ENCODE data around the gene MEDAG. TPM values are rescaled to one million over a fixed set of nuclear protein-coding genes. Genes with fewer than 3 reads are reported as not detected.

The MEDAG gene
- total and polyA plus RNA-seq, 2 donors (not counting 1 experiment from before 2014, with no cell fraction given) = 0.12 TPM; not detected in 1

DNA sequence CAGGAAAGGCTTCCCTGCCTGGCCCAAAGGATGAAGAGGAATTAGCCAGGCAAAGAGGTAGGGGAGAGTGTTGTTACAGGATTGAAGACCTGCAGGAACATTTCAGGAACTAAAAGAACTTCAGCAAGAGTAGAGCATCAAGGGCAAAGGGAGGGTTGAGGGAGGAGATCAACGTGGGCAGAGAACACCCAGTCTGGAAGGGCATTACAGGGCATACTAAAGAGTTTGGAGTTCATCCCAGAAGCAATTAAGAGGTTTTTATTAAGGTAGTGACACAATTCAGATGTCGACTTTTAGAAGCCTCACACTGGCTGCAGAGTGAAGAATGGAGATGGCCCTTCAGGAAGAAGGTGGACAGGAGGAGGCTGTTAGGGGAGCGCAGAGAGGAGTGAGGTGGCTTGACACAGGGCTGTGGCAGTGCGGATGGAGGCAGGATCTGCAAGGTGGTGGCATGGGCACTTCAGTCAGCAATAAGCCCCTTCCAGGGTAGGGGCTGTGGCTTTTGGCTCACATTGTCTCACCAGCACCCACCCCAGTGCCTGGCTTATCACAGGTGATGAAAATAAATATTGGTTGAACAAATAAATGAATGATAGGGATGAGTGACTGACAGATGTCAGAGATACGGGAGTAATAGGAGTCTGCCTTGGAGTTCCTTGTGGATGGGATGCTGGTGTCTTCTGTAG is 51.3 kb downstream of the MEDAG start:
- no peaks in the 10 kb centered on the region for H4K20me1 ChIP-seq (ENCODE audit: control insufficient read depth, insufficient read depth, low read length, poor library complexity, severe bottlenecking)
- H3K27ac ChIP-seq (ENCODE audit: low read length in 2 of 2) = no peak overlapping the region
- H2AFZ ChIP-seq (ENCODE audit: insufficient read depth, low read depth, low read length, poor library complexity, severe bottlenecking) = no peak overlapping the region
- H3K4me2 ChIP-seq (replicated peaks; ENCODE audit: low read depth, low read length, poor library complexity, severe bottlenecking) = no peak overlapping the region
- no peaks in the 10 kb centered on the region for H3K79me2 ChIP-seq (ENCODE audit: control insufficient read depth, insufficient read depth, low read length)
- CTCF ChIA-PET = no interaction called here
- no peaks in the 10 kb centered on the region for H3K4me1 ChIP-seq (ENCODE audit: control insufficient read depth in 2 of 2, insufficient read depth in 2 of 2, low read length in 2 of 2)
- H3K27ac Mint-ChIP-seq = no peak overlapping the region
- intact Hi-C loops (cut with micrococcal nuclease) = no loop called here
- no peak overlapping the region for H3K4me3 Mint-ChIP-seq
- POLR2A ChIA-PET = no interaction called here
- no peak for TF ChIP-seq EZH2 (IDR thresholded peaks at IDR 0.05; ENCODE audit: borderline replicate concordance, insufficient read depth, low read depth, low read length, poor library complexity, severe bottlenecking)
- TF ChIP-seq, protein P1, sequence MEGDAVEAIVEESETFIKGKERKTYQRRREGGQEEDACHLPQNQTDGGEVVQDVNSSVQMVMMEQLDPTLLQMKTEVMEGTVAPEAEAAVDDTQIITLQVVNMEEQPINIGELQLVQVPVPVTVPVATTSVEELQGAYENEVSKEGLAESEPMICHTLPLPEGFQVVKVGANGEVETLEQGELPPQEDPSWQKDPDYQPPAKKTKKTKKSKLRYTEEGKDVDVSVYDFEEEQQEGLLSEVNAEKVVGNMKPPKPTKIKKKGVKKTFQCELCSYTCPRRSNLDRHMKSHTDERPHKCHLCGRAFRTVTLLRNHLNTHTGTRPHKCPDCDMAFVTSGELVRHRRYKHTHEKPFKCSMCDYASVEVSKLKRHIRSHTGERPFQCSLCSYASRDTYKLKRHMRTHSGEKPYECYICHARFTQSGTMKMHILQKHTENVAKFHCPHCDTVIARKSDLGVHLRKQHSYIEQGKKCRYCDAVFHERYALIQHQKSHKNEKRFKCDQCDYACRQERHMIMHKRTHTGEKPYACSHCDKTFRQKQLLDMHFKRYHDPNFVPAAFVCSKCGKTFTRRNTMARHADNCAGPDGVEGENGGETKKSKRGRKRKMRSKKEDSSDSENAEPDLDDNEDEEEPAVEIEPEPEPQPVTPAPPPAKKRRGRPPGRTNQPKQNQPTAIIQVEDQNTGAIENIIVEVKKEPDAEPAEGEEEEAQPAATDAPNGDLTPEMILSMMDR (IDR thresholded peaks at IDR 0.05) = no peak
- H3K27me3 Mint-ChIP-seq = peaks cover 35% of the 10 kb centered on the region
- no peaks in the 10 kb centered on the region for H3K36me3 ChIP-seq (replicated peaks in 1 of 2; ENCODE audit: control extremely low read depth in 1 of 2, control insufficient read depth in 1 of 2, extremely low read depth in 1 of 2, insufficient read depth in 2 of 2, low read length in 1 of 2)
- peaks cover 0 to 8% (median 0%) of the 10 kb centered on the region in 4 experiments for H3K27me3 ChIP-seq (replicated peaks in 1 of 4; ENCODE audit: control extremely low read depth in 1 of 4, control insufficient read depth in 3 of 4, insufficient read depth in 4 of 4, low read length in 3 of 4)
- peaks cover 7% of the 10 kb centered on the region for H3K9me3 Mint-ChIP-seq (ENCODE audit: insufficient read depth)
- peaks cover 0 to 12% (median 0%) of the 10 kb centered on the region in 3 donors for H3K9me3 ChIP-seq (ENCODE audit: control extremely low read depth in 1 of 3, control insufficient read depth in 2 of 3, insufficient read depth in 1 of 3, low read length in 2 of 3)
- H3K9ac ChIP-seq (ENCODE audit: low read length) = no peak overlapping the region
- WGBS (ENCODE audit: insufficient coverage) = 86% methylated on average over 5 of the region's 5 CpGs
- H3K4me1 Mint-ChIP-seq = no peaks in the 10 kb centered on the region
- ATAC-seq (ENCODE audit: low read depth) (no peak), DNase-seq (no peak)
- no peak overlapping the region for H3K4me3 ChIP-seq (ENCODE audit: control extremely low read depth in 1 of 5, extremely low read depth in 1 of 5, insufficient read depth in 1 of 5, low read depth in 2 of 5, low read length in 4 of 5)

DNA sequence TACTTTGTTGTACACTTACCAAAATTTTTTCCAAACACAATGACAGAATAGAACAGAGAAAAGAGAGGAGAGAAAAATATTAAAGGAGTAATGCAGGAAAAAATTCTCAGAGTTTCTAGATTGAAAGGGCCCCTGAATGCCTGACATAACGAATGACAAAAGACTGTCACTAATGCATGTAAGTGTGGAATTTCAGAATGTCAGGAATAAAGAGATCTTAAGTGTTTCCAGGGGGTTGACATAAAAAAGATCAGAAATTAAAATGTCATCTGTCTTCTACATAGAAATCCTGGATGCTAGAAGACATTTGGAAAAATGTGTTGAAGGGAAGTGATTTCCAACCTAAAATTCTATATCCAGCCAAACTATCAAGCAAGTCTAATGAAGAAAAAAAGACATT is 53.6 kb downstream of the MEDAG start:
- DNase-seq = no peak
- intact Hi-C loops (cut with micrococcal nuclease) = no loop called here
- no peaks in the 10 kb centered on the region for H3K4me1 ChIP-seq (ENCODE audit: control insufficient read depth in 2 of 2, insufficient read depth in 2 of 2, low read length in 2 of 2)
- no peak overlapping the region for H3K4me2 ChIP-seq (replicated peaks; ENCODE audit: low read depth, low read length, poor library complexity, severe bottlenecking)
- H2AFZ ChIP-seq (ENCODE audit: insufficient read depth, low read depth, low read length, poor library complexity, severe bottlenecking) = no peak overlapping the region
- peaks cover 0 to 12% (median 0%) of the 10 kb centered on the region in 3 donors for H3K9me3 ChIP-seq (ENCODE audit: control extremely low read depth in 1 of 3, control insufficient read depth in 2 of 3, insufficient read depth in 1 of 3, low read length in 2 of 3)
- no peaks in the 10 kb centered on the region for H3K4me1 Mint-ChIP-seq
- TF ChIP-seq EZH2 (IDR thresholded peaks at IDR 0.05; ENCODE audit: borderline replicate concordance, insufficient read depth, low read depth, low read length, poor library complexity, severe bottlenecking) = no peak
- TF ChIP-seq, protein P1 (IDR thresholded peaks at IDR 0.05) = no peak
- ChIA-PET POLR2A (no interaction called here), CTCF (no interaction called here)
- WGBS (ENCODE audit: insufficient coverage) = 71% methylated on average over 1 of the region's 1 CpG
- H3K27me3 ChIP-seq (replicated peaks in 1 of 4; ENCODE audit: control extremely low read depth in 1 of 4, control insufficient read depth in 3 of 4, insufficient read depth in 4 of 4, low read length in 3 of 4) = no peaks in the 10 kb centered on the region
- H4K20me1 ChIP-seq (ENCODE audit: control insufficient read depth, insufficient read depth, low read length, poor library complexity, severe bottlenecking) = no peaks in the 10 kb centered on the region
- H3K27ac Mint-ChIP-seq = no peak overlapping the region
- H3K79me2 ChIP-seq (ENCODE audit: control insufficient read depth, insufficient read depth, low read length) = no peaks in the 10 kb centered on the region
- no peak for ATAC-seq (ENCODE audit: low read depth)
- H3K9me3 Mint-ChIP-seq (ENCODE audit: insufficient read depth) = peaks cover 7% of the 10 kb centered on the region
- no peak overlapping the region for H3K4me3 ChIP-seq (ENCODE audit: control extremely low read depth in 1 of 5, extremely low read depth in 1 of 5, insufficient read depth in 1 of 5, low read depth in 2 of 5, low read length in 4 of 5)
- no peaks in the 10 kb centered on the region for H3K36me3 ChIP-seq (replicated peaks in 1 of 2; ENCODE audit: control extremely low read depth in 1 of 2, control insufficient read depth in 1 of 2, extremely low read depth in 1 of 2, insufficient read depth in 2 of 2, low read length in 1 of 2)
- no peak overlapping the region for H3K9ac ChIP-seq (ENCODE audit: low read length)
- H3K4me3 Mint-ChIP-seq = no peak overlapping the region
- peaks cover 30% of the 10 kb centered on the region for H3K27me3 Mint-ChIP-seq
- no peak overlapping the region for H3K27ac ChIP-seq (ENCODE audit: low read length in 2 of 2)
